ENCODE data around the gene ZNF320. TPM values are rescaled to one million over a fixed set of nuclear protein-coding genes. Genes with fewer than 3 reads are reported as not detected.

The ZNF320 gene
- total RNA-seq, 1 donor from 2014 or later = 31.6 TPM

DNA sequence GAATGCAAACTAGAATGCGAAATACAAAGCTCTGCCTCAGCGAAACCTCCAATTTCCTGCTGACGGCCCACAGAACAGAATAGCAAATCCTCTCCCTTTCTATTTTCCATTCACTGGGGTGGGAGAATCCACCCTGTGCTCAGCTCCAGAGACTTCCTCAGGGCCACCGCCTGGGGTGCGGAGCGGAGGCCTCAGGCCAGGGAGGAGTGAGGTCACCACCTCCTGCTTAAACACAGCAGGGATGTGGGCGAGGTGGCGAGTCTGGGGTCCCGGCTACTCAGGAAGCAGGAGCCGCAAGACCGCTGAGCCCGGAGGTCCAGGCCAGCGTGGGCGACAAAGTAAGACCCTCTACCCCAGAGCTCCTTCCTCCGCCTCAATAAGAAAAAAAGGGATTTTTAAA, 666 bp upstream of the ZNF320 start:
- H3K4me3 ChIP-seq (ENCODE audit: insufficient read depth, low read depth, low read length) = peak overlapping the region; percentile 90
- peak overlapping the region; percentile 98 for H3K27ac Mint-ChIP-seq (ENCODE audit: unreplicated experiment)
- FAIRE-seq = no peak

DNA sequence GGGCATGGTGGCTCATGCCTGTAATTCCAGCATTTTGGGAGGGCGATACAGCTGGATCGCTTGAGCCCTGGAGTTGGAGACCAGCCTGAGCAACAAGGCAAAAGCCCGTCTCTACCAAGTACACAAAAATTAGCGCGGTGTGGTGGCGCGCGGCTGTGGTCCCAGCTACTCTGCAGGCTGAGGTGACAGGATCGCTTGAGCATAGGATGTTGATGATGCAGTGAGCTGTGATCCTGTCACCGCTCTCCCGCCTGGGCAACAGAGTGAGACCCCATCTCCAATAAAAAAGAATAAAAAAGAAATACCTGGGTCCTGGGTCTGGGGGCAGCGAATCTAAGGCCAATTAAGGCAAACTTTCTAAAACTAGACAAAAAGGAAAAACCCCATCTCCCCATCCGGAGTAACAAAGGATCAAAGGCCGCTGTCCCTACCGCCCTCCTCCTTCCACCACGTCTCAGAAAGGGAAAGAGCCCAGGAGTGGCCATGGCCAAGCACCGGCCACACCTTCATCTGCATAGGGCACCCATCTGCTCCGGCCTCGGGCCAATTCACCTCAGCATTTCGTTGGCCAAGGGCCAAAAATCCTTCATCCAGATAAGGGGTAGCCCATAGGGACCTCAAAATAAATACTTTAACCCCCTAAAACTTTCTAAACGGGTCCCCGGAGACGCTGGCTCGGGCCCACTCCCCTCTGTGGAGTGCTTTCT, 851 bp downstream of the ZNF320 start:
- H3K4me3 Mint-ChIP-seq (ENCODE audit: unreplicated experiment) = peak overlapping the region; percentile 95
- FAIRE-seq (no peak), DNase-seq (ENCODE audit: low read depth) (peak; percentile 5)
- Histone ChIP-seq H3K27ac (ENCODE audit: low read depth, low read length) (no peak overlapping the region), H3K9me3 (ENCODE audit: insufficient read depth, low read depth, low read length) (no peaks in the 10 kb centered on the region), H3K79me2 (ENCODE audit: insufficient read depth, low read length) (peaks cover 13% of the 10 kb centered on the region), H3K9ac (ENCODE audit: low read length) (peak overlapping the region; percentile 90), H3K4me2 (ENCODE audit: low read length) (peak overlapping the region; percentile 95), H4K20me1 (ENCODE audit: insufficient read depth, low read length) (no peaks in the 10 kb centered on the region), H3K36me3 (ENCODE audit: insufficient read depth, low read length) (no peaks in the 10 kb centered on the region), H2AFZ (ENCODE audit: low read depth, low read length) (peak overlapping the region; percentile 87), H3K4me1 (ENCODE audit: insufficient read depth, low read length) (no peaks in the 10 kb centered on the region), H3K4me3 (ENCODE audit: insufficient read depth, low read depth, low read length) (peak overlapping the region; percentile 90), H3K27me3 (ENCODE audit: insufficient read depth, low read length) (no peaks in the 10 kb centered on the region)
- H3K4me1 Mint-ChIP-seq (ENCODE audit: low read depth, unreplicated experiment) = peaks cover 3% of the 10 kb centered on the region
- peaks cover 18% of the 10 kb centered on the region for H3K36me3 Mint-ChIP-seq (ENCODE audit: low read depth, unreplicated experiment)
- no peak for TF ChIP-seq EZH2 (IDR thresholded peaks at IDR 0.05; ENCODE audit: insufficient read depth, low read length)
- TF ChIP-seq, protein P1, sequence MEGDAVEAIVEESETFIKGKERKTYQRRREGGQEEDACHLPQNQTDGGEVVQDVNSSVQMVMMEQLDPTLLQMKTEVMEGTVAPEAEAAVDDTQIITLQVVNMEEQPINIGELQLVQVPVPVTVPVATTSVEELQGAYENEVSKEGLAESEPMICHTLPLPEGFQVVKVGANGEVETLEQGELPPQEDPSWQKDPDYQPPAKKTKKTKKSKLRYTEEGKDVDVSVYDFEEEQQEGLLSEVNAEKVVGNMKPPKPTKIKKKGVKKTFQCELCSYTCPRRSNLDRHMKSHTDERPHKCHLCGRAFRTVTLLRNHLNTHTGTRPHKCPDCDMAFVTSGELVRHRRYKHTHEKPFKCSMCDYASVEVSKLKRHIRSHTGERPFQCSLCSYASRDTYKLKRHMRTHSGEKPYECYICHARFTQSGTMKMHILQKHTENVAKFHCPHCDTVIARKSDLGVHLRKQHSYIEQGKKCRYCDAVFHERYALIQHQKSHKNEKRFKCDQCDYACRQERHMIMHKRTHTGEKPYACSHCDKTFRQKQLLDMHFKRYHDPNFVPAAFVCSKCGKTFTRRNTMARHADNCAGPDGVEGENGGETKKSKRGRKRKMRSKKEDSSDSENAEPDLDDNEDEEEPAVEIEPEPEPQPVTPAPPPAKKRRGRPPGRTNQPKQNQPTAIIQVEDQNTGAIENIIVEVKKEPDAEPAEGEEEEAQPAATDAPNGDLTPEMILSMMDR (IDR thresholded peaks at IDR 0.05; ENCODE audit: insufficient read depth, low read depth, low read length) = no peak
- H3K27me3 Mint-ChIP-seq (ENCODE audit: low read depth, unreplicated experiment) = no peaks in the 10 kb centered on the region
- H3K9me3 Mint-ChIP-seq (ENCODE audit: unreplicated experiment) = no peaks in the 10 kb centered on the region
- H3K27ac Mint-ChIP-seq (ENCODE audit: unreplicated experiment) = peak overlapping the region; percentile 98

More for the DNA sequence above, 666 bp upstream of the ZNF320 start:
- no peak overlapping the region for H3K9ac ChIP-seq (ENCODE audit: low read length)
- H3K4me1 Mint-ChIP-seq (ENCODE audit: low read depth, unreplicated experiment) = peaks cover 3% of the 10 kb centered on the region
- peak overlapping the region; percentile 95 for H3K4me2 ChIP-seq (ENCODE audit: low read length)
- no peaks in the 10 kb centered on the region for H3K36me3 ChIP-seq (ENCODE audit: insufficient read depth, low read length)
- peaks cover 13% of the 10 kb centered on the region for H3K79me2 ChIP-seq (ENCODE audit: insufficient read depth, low read length)
- peak overlapping the region; percentile 87 for H2AFZ ChIP-seq (ENCODE audit: low read depth, low read length)
- no peak overlapping the region for H3K27ac ChIP-seq (ENCODE audit: low read depth, low read length)
- H3K27me3 ChIP-seq (ENCODE audit: insufficient read depth, low read length) = no peaks in the 10 kb centered on the region
- TF ChIP-seq, protein P1 (IDR thresholded peaks at IDR 0.05; ENCODE audit: insufficient read depth, low read depth, low read length) = no peak
- TF ChIP-seq EZH2 (IDR thresholded peaks at IDR 0.05; ENCODE audit: insufficient read depth, low read length) = no peak
- no peaks in the 10 kb centered on the region for H3K27me3 Mint-ChIP-seq (ENCODE audit: low read depth, unreplicated experiment)
- H3K9me3 ChIP-seq (ENCODE audit: insufficient read depth, low read depth, low read length) = no peaks in the 10 kb centered on the region
- H3K4me1 ChIP-seq (ENCODE audit: insufficient read depth, low read length) = no peaks in the 10 kb centered on the region
- no peaks in the 10 kb centered on the region for H3K9me3 Mint-ChIP-seq (ENCODE audit: unreplicated experiment)
- DNase-seq (ENCODE audit: low read depth) = no peak
- peaks cover 11% of the 10 kb centered on the region for H3K36me3 Mint-ChIP-seq (ENCODE audit: low read depth, unreplicated experiment)
- no peaks in the 10 kb centered on the region for H4K20me1 ChIP-seq (ENCODE audit: insufficient read depth, low read length)
- peak overlapping the region; percentile 95 for H3K4me3 Mint-ChIP-seq (ENCODE audit: unreplicated experiment)

DNA sequence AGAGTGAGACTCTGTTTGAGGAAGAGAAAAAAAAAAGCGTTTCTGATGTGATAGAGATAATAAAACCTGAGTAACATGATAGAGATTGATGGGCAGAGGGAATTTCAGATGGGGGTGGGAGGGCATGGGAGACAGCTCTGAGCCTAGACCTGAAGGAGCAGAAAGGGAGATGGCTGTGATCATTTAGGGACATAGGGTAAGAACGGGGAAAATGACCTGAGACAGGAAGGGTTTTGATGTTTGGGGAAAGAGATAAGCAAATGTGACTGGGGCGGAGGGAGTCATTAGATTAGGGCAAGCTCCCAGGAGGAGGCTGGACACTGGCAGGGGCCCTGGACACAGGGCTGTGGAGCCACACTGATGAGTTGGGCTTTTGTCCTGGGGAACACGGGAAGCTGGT, 6.1 kb downstream of the ZNF320 start:
- peaks cover 3% of the 10 kb centered on the region for H3K9me3 ChIP-seq (ENCODE audit: insufficient read depth, low read depth, low read length)
- Mint-ChIP-seq H3K4me1 (ENCODE audit: low read depth, unreplicated experiment) (no peaks in the 10 kb centered on the region), H3K4me3 (ENCODE audit: unreplicated experiment) (no peak overlapping the region), H3K36me3 (ENCODE audit: low read depth, unreplicated experiment) (peaks cover 59% of the 10 kb centered on the region), H3K27ac (ENCODE audit: unreplicated experiment) (no peak overlapping the region), H3K9me3 (ENCODE audit: unreplicated experiment) (no peaks in the 10 kb centered on the region), H3K27me3 (ENCODE audit: low read depth, unreplicated experiment) (no peaks in the 10 kb centered on the region)
- DNase-seq (ENCODE audit: low read depth) = no peak
- no peak overlapping the region for H3K4me2 ChIP-seq (ENCODE audit: low read length)
- H3K4me1 ChIP-seq (ENCODE audit: insufficient read depth, low read length) = no peaks in the 10 kb centered on the region
- H3K4me3 ChIP-seq (ENCODE audit: insufficient read depth, low read depth, low read length) = no peak overlapping the region
- H4K20me1 ChIP-seq (ENCODE audit: insufficient read depth, low read length) = no peaks in the 10 kb centered on the region
- no peak overlapping the region for H3K27ac ChIP-seq (ENCODE audit: low read depth, low read length)
- no peak overlapping the region for H2AFZ ChIP-seq (ENCODE audit: low read depth, low read length)
- TF ChIP-seq EZH2 (IDR thresholded peaks at IDR 0.05; ENCODE audit: insufficient read depth, low read length) = no peak
- TF ChIP-seq, protein P1 (IDR thresholded peaks at IDR 0.05; ENCODE audit: insufficient read depth, low read depth, low read length) = no peak
- H3K27me3 ChIP-seq (ENCODE audit: insufficient read depth, low read length) = no peaks in the 10 kb centered on the region
- peaks cover 8% of the 10 kb centered on the region for H3K79me2 ChIP-seq (ENCODE audit: insufficient read depth, low read length)
- H3K9ac ChIP-seq (ENCODE audit: low read length) = no peak overlapping the region
- no peak for FAIRE-seq
- peaks cover 5% of the 10 kb centered on the region for H3K36me3 ChIP-seq (ENCODE audit: insufficient read depth, low read length)
